ENCODE results near the gene ZNF541. TPM values are rescaled to one million over a fixed set of nuclear protein-coding genes. Genes with fewer than 3 reads are reported as not detected.

Gene ZNF541
- total RNA-seq, 1 experiment from 2014 or later, result not detected

DNA sequence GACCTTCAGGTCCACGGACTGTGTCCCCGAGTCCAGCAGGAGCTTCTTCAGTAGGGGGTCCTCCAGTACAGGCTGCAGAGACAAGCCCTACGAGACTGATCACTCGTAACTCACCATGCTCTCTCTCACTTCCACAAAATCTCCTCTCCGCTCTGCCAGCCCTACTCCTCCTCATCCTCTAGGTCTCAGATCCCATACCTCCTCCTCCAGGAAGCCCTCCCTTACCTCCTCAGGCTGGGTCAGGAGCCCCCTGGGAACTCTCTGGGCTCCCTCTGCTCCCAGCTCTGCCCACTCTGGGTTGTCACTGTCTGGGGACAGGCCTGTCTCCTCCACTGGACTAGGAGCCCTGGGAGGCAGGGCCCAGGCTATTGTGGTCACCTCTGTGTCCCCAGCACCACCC lies 34.1 kb downstream of the ZNF541 start:
- intact Hi-C loops (cut with micrococcal nuclease), result no loop called here
- Mint-ChIP-seq H3K4me1 (ENCODE audit: insufficient read depth, unreplicated experiment) (no peaks in the 10 kb centered on the region), H3K4me3 (ENCODE audit: unreplicated experiment) (no peak overlapping the region), H3K36me3 (ENCODE audit: insufficient read depth, unreplicated experiment) (no peaks in the 10 kb centered on the region), H3K27me3 (ENCODE audit: insufficient read depth, unreplicated experiment) (no peaks in the 10 kb centered on the region), H3K27ac (ENCODE audit: low read depth, unreplicated experiment) (no peak overlapping the region), H3K9me3 (ENCODE audit: unreplicated experiment) (no peaks in the 10 kb centered on the region)
- no peak for DNase-seq (ENCODE audit: unreplicated experiment)
- TF ChIP-seq, protein P1, sequence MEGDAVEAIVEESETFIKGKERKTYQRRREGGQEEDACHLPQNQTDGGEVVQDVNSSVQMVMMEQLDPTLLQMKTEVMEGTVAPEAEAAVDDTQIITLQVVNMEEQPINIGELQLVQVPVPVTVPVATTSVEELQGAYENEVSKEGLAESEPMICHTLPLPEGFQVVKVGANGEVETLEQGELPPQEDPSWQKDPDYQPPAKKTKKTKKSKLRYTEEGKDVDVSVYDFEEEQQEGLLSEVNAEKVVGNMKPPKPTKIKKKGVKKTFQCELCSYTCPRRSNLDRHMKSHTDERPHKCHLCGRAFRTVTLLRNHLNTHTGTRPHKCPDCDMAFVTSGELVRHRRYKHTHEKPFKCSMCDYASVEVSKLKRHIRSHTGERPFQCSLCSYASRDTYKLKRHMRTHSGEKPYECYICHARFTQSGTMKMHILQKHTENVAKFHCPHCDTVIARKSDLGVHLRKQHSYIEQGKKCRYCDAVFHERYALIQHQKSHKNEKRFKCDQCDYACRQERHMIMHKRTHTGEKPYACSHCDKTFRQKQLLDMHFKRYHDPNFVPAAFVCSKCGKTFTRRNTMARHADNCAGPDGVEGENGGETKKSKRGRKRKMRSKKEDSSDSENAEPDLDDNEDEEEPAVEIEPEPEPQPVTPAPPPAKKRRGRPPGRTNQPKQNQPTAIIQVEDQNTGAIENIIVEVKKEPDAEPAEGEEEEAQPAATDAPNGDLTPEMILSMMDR (IDR thresholded peaks at IDR 0.05; ENCODE audit: unreplicated experiment), result no peak
- POLR2A ChIA-PET, result no interaction called here
- BruUV-seq (replicated peaks), result no TSS peak
- CTCF ChIA-PET, result interaction anchor here (0.6 kb wide), 1 partner anchor 156 kb away, joined by 4 read pairs; no protein-coding TSS in a partner anchor

DNA sequence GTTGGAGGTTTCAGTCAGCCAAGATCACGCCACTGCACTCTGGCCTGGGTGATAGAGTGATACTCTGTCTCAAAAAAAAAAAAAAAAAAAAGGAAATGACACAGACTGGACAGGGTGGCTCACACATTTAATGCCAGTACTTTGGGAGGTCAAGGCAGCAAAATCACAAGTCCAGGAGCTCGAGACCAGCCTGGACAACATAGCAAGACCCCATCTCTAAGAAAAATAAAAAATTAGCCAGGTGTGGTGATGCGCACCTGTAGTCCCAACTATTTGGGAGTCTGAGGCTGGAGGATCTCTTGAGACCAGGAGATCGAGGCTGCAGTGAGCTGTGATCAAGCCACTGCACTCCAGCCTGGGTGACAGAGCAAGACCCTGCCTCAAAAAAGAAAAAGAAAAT lies 35.5 kb downstream of the ZNF541 start:
- Mint-ChIP-seq H3K4me1 (ENCODE audit: insufficient read depth, unreplicated experiment) (no peaks in the 10 kb centered on the region), H3K9me3 (ENCODE audit: unreplicated experiment) (no peaks in the 10 kb centered on the region), H3K27ac (ENCODE audit: low read depth, unreplicated experiment) (no peak overlapping the region), H3K36me3 (ENCODE audit: insufficient read depth, unreplicated experiment) (no peaks in the 10 kb centered on the region), H3K4me3 (ENCODE audit: unreplicated experiment) (no peak overlapping the region), H3K27me3 (ENCODE audit: insufficient read depth, unreplicated experiment) (no peaks in the 10 kb centered on the region)
- DNase-seq (ENCODE audit: unreplicated experiment), result no peak
- BruUV-seq (replicated peaks), result no TSS peak
- CTCF ChIA-PET, result interaction anchor here (0.7 to 1.0 kb wide), 2 partner anchors 22 to 38 kb away, joined by 3 read pairs; no protein-coding TSS in a partner anchor
- POLR2A ChIA-PET, result no interaction called here
- intact Hi-C loops (cut with micrococcal nuclease), result no loop called here
- TF ChIP-seq, protein P1 (IDR thresholded peaks at IDR 0.05; ENCODE audit: unreplicated experiment), result no peak

DNA sequence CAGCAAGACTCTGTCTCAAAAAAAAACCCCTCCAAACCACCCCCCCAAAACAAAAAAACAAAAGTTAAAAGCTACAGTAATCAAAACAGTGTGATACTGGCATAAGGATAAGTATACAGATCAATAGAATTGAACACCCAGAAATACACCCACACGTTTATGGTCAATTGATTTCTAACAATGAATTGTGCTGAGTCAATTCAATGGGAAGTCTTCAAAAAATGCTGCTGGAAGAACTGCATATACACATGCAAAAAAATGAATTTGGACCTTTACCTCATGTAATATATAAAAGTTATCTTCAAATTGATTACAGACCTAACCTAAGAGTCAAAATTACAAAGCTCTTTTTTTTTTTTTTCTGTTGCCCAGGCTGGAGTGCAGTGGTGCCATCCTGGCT lies 38.3 kb downstream of the ZNF541 start:
- no TSS peak for BruUV-seq (replicated peaks)
- H3K27me3 Mint-ChIP-seq (ENCODE audit: insufficient read depth, unreplicated experiment), result no peaks in the 10 kb centered on the region
- CTCF ChIA-PET, result interaction anchor here (0.8 kb wide), 1 partner anchor 19 kb away, joined by 3 read pairs; no protein-coding TSS in a partner anchor
- H3K27ac Mint-ChIP-seq (ENCODE audit: low read depth, unreplicated experiment), result no peak overlapping the region
- TF ChIP-seq, protein P1 (IDR thresholded peaks at IDR 0.05; ENCODE audit: unreplicated experiment), result no peak
- no peaks in the 10 kb centered on the region for H3K9me3 Mint-ChIP-seq (ENCODE audit: unreplicated experiment)
- no peaks in the 10 kb centered on the region for H3K36me3 Mint-ChIP-seq (ENCODE audit: insufficient read depth, unreplicated experiment)
- H3K4me3 Mint-ChIP-seq (ENCODE audit: unreplicated experiment), result no peak overlapping the region
- POLR2A ChIA-PET, result interaction anchor here (0.6 to 1.3 kb wide), 2 partner anchors 19 to 64 kb away, joined by 3 to 4 read pairs; no protein-coding TSS in a partner anchor
- DNase-seq (ENCODE audit: unreplicated experiment), result no peak
- no peaks in the 10 kb centered on the region for H3K4me1 Mint-ChIP-seq (ENCODE audit: insufficient read depth, unreplicated experiment)
- intact Hi-C loops (cut with micrococcal nuclease), result no loop called here

GRCh38 chr19:47531640-47532387 lies 41.1 kb downstream of the ZNF541 start:
- POLR2A ChIA-PET, result interaction anchor here (0.5 to 0.6 kb wide), 2 partner anchors 68 to 183 kb away, joined by 3 to 4 read pairs; partner anchors contain the start of gene DHX34
- BruUV-seq (replicated peaks), result no TSS peak
- H3K4me1 Mint-ChIP-seq (ENCODE audit: insufficient read depth, unreplicated experiment), result no peaks in the 10 kb centered on the region

More at GRCh38 chr19:47531640-47532387, 41.1 kb downstream of the ZNF541 start:
- CTCF ChIA-PET, result interaction anchor here (0.6 to 0.8 kb wide), 2 partner anchors 140 to 176 kb away, joined by 4 read pairs; no protein-coding TSS in a partner anchor
- intact Hi-C loops (cut with micrococcal nuclease), result no loop called here
- Mint-ChIP-seq H3K36me3 (ENCODE audit: insufficient read depth, unreplicated experiment) (no peaks in the 10 kb centered on the region), H3K4me3 (ENCODE audit: unreplicated experiment) (no peak overlapping the region), H3K9me3 (ENCODE audit: unreplicated experiment) (no peaks in the 10 kb centered on the region), H3K27ac (ENCODE audit: low read depth, unreplicated experiment) (no peak overlapping the region), H3K27me3 (ENCODE audit: insufficient read depth, unreplicated experiment) (no peaks in the 10 kb centered on the region)
- no peak for DNase-seq (ENCODE audit: unreplicated experiment)
- TF ChIP-seq, protein P1 (IDR thresholded peaks at IDR 0.05; ENCODE audit: unreplicated experiment), result no peak

All from MCF 10A (cell line).